H1 (cell line): ENCODE measurements around the gene DCTN2. TPM values are rescaled to one million over a fixed set of nuclear protein-coding genes. Genes with fewer than 3 reads are reported as not detected.

ENCODE experiments used
- polyA plus RNA-seq, 7 experiments: library from polyadenylated mRNA; depleted of rRNA in 3 of 7; stranded (reverse) in 5 of 7; unstranded in 2 of 7; fragments of >200 nt in 5 of 7; fragments of 200-250 nt in 2 of 7; gene quantifications; 1 replicate in 5 of 7; 2 replicates in 1 of 7; 4 replicates in 1 of 7; pipeline versions ENCODE4 v1.2.1 to v1.2.3, GENCODE V29; 2011 to 2013; ENCODE audit warnings: missing spikeins in 2 of 7, mixed read lengths in 2 of 7
- total RNA-seq: library from RNA; stranded (reverse); fragmentation: NEBNext Ultra II Directional; extraction: Animal tissue kit (Norgen Biotek cat#: 25700); gene quantifications from 2 replicates; pipeline ENCODE4 v1.2.1, GENCODE V29; 2021
- TF ChIP-seq, protein P1 (sequence below): fragments of 300-600 bp; sonication (generic); IDR thresholded peaks from 2 replicates; pipeline ENCODE4 v1.7.1; 2012; ENCODE audit warnings: low read length, moderate library complexity, mild to moderate bottlenecking, inconsistent platforms; ENCODE audit not compliant: insufficient replicate concordance

Gene DCTN2
- total and polyA plus RNA-seq, 2 of the 8 experiments (the other 6 are each of a cell fraction or from before 2014, with no cell fraction given) = 90.3 to 91.9 TPM

DNA sequence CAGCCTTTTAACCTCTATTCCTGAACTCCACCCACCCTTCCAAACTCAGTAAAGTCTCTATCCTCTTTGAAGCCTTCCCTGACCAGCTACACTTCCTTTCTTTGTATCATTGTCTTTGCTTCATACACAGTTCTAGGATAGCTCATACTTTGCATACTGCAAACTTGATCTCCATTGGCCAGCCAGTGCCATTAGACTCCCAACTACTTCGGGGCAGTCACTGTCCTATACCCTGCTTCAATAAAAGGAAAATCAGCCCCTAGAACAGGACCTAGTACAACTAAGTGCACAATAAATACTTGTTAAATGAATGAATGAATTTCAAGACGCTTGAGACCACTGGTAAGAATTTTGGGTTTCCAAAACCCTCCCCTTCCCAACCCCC is 43.5 kb upstream of the DCTN2 start (continued):
- TF ChIP-seq, protein P1, sequence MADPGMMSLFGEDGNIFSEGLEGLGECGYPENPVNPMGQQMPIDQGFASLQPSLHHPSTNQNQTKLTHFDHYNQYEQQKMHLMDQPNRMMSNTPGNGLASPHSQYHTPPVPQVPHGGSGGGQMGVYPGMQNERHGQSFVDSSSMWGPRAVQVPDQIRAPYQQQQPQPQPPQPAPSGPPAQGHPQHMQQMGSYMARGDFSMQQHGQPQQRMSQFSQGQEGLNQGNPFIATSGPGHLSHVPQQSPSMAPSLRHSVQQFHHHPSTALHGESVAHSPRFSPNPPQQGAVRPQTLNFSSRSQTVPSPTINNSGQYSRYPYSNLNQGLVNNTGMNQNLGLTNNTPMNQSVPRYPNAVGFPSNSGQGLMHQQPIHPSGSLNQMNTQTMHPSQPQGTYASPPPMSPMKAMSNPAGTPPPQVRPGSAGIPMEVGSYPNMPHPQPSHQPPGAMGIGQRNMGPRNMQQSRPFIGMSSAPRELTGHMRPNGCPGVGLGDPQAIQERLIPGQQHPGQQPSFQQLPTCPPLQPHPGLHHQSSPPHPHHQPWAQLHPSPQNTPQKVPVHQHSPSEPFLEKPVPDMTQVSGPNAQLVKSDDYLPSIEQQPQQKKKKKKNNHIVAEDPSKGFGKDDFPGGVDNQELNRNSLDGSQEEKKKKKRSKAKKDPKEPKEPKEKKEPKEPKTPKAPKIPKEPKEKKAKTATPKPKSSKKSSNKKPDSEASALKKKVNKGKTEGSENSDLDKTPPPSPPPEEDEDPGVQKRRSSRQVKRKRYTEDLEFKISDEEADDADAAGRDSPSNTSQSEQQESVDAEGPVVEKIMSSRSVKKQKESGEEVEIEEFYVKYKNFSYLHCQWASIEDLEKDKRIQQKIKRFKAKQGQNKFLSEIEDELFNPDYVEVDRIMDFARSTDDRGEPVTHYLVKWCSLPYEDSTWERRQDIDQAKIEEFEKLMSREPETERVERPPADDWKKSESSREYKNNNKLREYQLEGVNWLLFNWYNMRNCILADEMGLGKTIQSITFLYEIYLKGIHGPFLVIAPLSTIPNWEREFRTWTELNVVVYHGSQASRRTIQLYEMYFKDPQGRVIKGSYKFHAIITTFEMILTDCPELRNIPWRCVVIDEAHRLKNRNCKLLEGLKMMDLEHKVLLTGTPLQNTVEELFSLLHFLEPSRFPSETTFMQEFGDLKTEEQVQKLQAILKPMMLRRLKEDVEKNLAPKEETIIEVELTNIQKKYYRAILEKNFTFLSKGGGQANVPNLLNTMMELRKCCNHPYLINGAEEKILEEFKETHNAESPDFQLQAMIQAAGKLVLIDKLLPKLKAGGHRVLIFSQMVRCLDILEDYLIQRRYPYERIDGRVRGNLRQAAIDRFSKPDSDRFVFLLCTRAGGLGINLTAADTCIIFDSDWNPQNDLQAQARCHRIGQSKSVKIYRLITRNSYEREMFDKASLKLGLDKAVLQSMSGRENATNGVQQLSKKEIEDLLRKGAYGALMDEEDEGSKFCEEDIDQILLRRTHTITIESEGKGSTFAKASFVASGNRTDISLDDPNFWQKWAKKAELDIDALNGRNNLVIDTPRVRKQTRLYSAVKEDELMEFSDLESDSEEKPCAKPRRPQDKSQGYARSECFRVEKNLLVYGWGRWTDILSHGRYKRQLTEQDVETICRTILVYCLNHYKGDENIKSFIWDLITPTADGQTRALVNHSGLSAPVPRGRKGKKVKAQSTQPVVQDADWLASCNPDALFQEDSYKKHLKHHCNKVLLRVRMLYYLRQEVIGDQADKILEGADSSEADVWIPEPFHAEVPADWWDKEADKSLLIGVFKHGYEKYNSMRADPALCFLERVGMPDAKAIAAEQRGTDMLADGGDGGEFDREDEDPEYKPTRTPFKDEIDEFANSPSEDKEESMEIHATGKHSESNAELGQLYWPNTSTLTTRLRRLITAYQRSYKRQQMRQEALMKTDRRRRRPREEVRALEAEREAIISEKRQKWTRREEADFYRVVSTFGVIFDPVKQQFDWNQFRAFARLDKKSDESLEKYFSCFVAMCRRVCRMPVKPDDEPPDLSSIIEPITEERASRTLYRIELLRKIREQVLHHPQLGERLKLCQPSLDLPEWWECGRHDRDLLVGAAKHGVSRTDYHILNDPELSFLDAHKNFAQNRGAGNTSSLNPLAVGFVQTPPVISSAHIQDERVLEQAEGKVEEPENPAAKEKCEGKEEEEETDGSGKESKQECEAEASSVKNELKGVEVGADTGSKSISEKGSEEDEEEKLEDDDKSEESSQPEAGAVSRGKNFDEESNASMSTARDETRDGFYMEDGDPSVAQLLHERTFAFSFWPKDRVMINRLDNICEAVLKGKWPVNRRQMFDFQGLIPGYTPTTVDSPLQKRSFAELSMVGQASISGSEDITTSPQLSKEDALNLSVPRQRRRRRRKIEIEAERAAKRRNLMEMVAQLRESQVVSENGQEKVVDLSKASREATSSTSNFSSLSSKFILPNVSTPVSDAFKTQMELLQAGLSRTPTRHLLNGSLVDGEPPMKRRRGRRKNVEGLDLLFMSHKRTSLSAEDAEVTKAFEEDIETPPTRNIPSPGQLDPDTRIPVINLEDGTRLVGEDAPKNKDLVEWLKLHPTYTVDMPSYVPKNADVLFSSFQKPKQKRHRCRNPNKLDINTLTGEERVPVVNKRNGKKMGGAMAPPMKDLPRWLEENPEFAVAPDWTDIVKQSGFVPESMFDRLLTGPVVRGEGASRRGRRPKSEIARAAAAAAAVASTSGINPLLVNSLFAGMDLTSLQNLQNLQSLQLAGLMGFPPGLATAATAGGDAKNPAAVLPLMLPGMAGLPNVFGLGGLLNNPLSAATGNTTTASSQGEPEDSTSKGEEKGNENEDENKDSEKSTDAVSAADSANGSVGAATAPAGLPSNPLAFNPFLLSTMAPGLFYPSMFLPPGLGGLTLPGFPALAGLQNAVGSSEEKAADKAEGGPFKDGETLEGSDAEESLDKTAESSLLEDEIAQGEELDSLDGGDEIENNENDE = no peak
